K562 treated with DMSO at 1 percent for 12 hours (cell line): ENCODE data around the gene ZNF98. TPM values are rescaled to one million over a fixed set of nuclear protein-coding genes. Genes with fewer than 3 reads are reported as not detected.

Experiments used
- total RNA-seq: library from RNA; unstranded; fragments of 300-600 nt; gene quantifications from 2 replicates; pipeline ENCODE4 v1.2.3, GENCODE V29; 2022; ENCODE audit not compliant: insufficient read depth

ZNF98 gene
- not detected in 2 replicates for total RNA-seq

DNA sequence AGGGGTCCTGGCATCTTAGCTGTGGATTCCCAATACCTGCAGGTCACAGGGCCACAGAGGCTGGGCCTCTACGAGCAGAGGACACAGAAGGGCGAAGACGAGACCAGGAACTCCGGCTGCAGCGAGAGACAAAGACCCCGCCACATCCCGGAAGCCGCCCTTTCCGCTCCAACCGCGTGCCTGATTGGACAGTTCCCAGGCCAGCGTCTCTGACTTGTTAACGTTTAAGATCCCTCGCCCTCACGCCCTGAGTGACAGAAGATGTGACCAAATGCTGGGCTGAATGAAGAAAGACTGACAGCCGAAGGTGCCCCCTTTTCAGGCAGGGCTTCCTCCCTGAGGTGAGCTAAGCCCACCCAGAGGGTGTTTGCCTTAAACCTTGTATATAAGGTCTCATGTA lies at the start of gene ZNF98:
TSS of gene ZNF98 (minus strand) at position 136 of the 400 bp plus-strand sequence. CDS start at position 14, 122 bp downstream.

Other genes with a start within 250 kb of the ZNF98 start
- not detected in 2 replicates for gene ZNF676, start 225.4 kb downstream of the ZNF98 start, total RNA-seq
- not detected in 2 replicates for gene ZNF729, start 135.9 kb downstream of the ZNF98 start, total RNA-seq
- not detected in 2 replicates for gene ZNF492, start 212.0 kb upstream of the ZNF98 start, total RNA-seq